Panc1 (cell line): ENCODE measurements around the gene NFKBIL1. TPM values are rescaled to one million over a fixed set of nuclear protein-coding genes. Genes with fewer than 3 reads are reported as not detected.

ENCODE experiments used
- ATAC-seq: fragments of 200-7000 bp; cut with Tn5 transposase; 2 replicates; pipeline ENCODE4 v1.9.1; 2020; ENCODE audit warnings: mild to moderate bottlenecking, moderate library complexity
- BruUV-seq: library from RNA; stranded (reverse); fragments of 400-500 nt; replicated peaks from 2 replicates; lab custom pipeline; 2021; lab: Mats Ljungman, UMichigan
- CTCF ChIA-PET: fragments of 300-600 bp; sonication (Branson Sonifier 250); formaldehyde crosslinking; loops from one replicate; lab custom pipeline; 2022; ENCODE audit warnings: antibody characterized with exemption; lab: Charles Lee
- POLR2A ChIA-PET: fragments of 300-600 bp; sonication (Branson Sonifier 250); formaldehyde crosslinking; loops from one replicate; lab custom pipeline; 2022; ENCODE audit warnings: antibody characterized with exemption; lab: Charles Lee
- DNase-seq: peaks from one replicate; pipeline ENCODE4 v3.0.0-alpha.2; 2010; ENCODE audit warnings: low read depth, low spot score
- H3K27ac ChIP-seq: 2 replicates; pipeline ENCODE4 v1.5.1; 2011; ENCODE audit warnings: mild to moderate bottlenecking, low read length, inconsistent platforms
- H3K27me3 ChIP-seq: fragments of 200-500 bp; sonication (Bioruptor generic); 2 replicates; pipeline ENCODE4 v1.6.0; 2014; ENCODE audit warnings: low read length, inconsistent platforms; ENCODE audit not compliant: control insufficient read depth, insufficient read depth
- H3K36me3 ChIP-seq: fragments of 200-500 bp; sonication (Bioruptor generic); 2 replicates; pipeline ENCODE4 v1.5.1; 2014; ENCODE audit warnings: inconsistent platforms, mild to moderate bottlenecking, low read length, moderate library complexity; ENCODE audit not compliant: control insufficient read depth, insufficient read depth
- H3K4me1 ChIP-seq: 2 replicates; pipeline ENCODE4 v1.5.1; 2011; ENCODE audit warnings: inconsistent platforms, mild to moderate bottlenecking, low read length, moderate library complexity; ENCODE audit not compliant: control insufficient read depth, insufficient read depth
- H3K4me3 ChIP-seq, 2 experiments: 2 replicates each; pipeline ENCODE4 v1.5.1; 2011 to 2012; ENCODE audit warnings: low read depth in 2 of 2, low read length in 2 of 2, mild to moderate bottlenecking in 2 of 2, inconsistent platforms in 1 of 2, moderate library complexity in 1 of 2
- H3K9me3 ChIP-seq: fragments of 200-500 bp; sonication (Bioruptor generic); 2 replicates; pipeline ENCODE4 v1.5.1; 2014; ENCODE audit warnings: low read depth, mild to moderate bottlenecking, inconsistent platforms, low read length, moderate library complexity; ENCODE audit not compliant: control insufficient read depth, insufficient read depth
- CTCF ChIP-seq: fragments of 450-650 bp; IDR thresholded peaks from 2 replicates; pipeline ENCODE4 v1.5.1; 2017; ENCODE audit warnings: mild to moderate bottlenecking
- POLR2AphosphoS5 ChIP-seq: IDR thresholded peaks from 2 replicates; pipeline ENCODE4 v1.6.1; 2012; ENCODE audit warnings: mild to moderate bottlenecking, low read depth, low read length, moderate library complexity
- REST ChIP-seq, 2 experiments: IDR thresholded peaks; 2 replicates each; pipeline ENCODE4 v1.6.1; 2011 to 2012; ENCODE audit warnings: low read depth in 2 of 2, control low read depth in 1 of 2, low read length in 1 of 2, mild to moderate bottlenecking in 1 of 2, moderate library complexity in 1 of 2; ENCODE audit not compliant: insufficient read depth in 1 of 2
- SIN3A ChIP-seq: IDR thresholded peaks from 2 replicates; pipeline ENCODE4 v1.6.1; 2012; ENCODE audit warnings: low read depth, mild to moderate bottlenecking, low read length, moderate library complexity, borderline replicate concordance; ENCODE audit not compliant: insufficient read depth
- TCF7L2 ChIP-seq: IDR thresholded peaks from 2 replicates; pipeline ENCODE4 v1.6.1; 2011; ENCODE audit warnings: mild to moderate bottlenecking, low read depth, low read length, inconsistent platforms
- in situ Hi-C: cut with HindIII; loops from 2 replicates; pipeline ENCODE4 v1.10.0; 2016; ENCODE audit warnings: low sequenced_read_pairs, low pct_unique_long_range_greater_than_20kb
- intact Hi-C: fragments of 100-400 bp; cut with micrococcal nuclease; formaldehyde crosslinking; loops from one replicate; pipeline ENCODE4 v1.10.0; 2022; ENCODE audit not compliant: unreplicated experiment
- total RNA-seq: library from RNA; stranded (reverse); gene quantifications from one replicate; pipeline ENCODE4 v1.2.1, GENCODE V29; 2021; ENCODE audit not compliant: unreplicated experiment

The NFKBIL1 gene
- total RNA-seq, 1 experiment from 2014 or later: 27.9 TPM

- Histone ChIP-seq H3K36me3 (peaks cover 2% of the 10 kb centered on the region; the same call in 1 of the 2 replicates), H3K27ac (no peak overlapping the region), H3K4me1 (peaks cover 13% of the 10 kb centered on the region), H3K4me3 (no peak overlapping the region), H3K9me3 (no peaks in the 10 kb centered on the region), H3K27me3 (no peaks in the 10 kb centered on the region)
- CTCF ChIA-PET: interaction anchor here (1.0 kb wide), 1 partner anchor 9 kb away, joined by 3 read pairs; no protein-coding TSS in a partner anchor
- TF ChIP-seq TCF7L2: no peak
- TF ChIP-seq CTCF: no peak
- no peak for TF ChIP-seq SIN3A
- TF ChIP-seq POLR2AphosphoS5: no peak
- TF ChIP-seq REST (IDR thresholded peaks at IDR 0.05; ENCODE audit: insufficient read depth in 1 of 2, low read depth in 2 of 2, low read length in 1 of 2): no peak
- in situ Hi-C loops (no loop called here), intact Hi-C loops (no loop called here)
- POLR2A ChIA-PET: no interaction called here
- no peak for DNase-seq
- peak; percentile 80 for ATAC-seq
- BruUV-seq: no TSS peak
These were observed 12.7 kb downstream of the NFKBIL1 start for GRCh38 chr6:31559958-31560696.

GRCh38 chr6:31560697-31561058, 13.3 kb downstream of the NFKBIL1 start:
- Histone ChIP-seq H3K4me3 (no peak overlapping the region), H3K27me3 (no peaks in the 10 kb centered on the region), H3K4me1 (peaks cover 13% of the 10 kb centered on the region), H3K27ac (no peak overlapping the region), H3K36me3 (peaks cover 2% of the 10 kb centered on the region; the same call in 1 of the 2 replicates), H3K9me3 (no peaks in the 10 kb centered on the region)
- no peak for DNase-seq
- TF ChIP-seq TCF7L2: no peak
- TF ChIP-seq CTCF: no peak
- BruUV-seq: no TSS peak
- intact Hi-C loops: no loop called here
- ATAC-seq: 0 out of 2 replicates have a peak, but pooled peaks have one; percentile 3
- POLR2A ChIA-PET: no interaction called here
- CTCF ChIA-PET: no interaction called here
- in situ Hi-C loops: no loop called here
